MM.1S (cell line): ENCODE results near the gene CFAP251.

Experiments used
- DNase-seq: peaks from one replicate; pipeline ENCODE4 v3.0.0-alpha.2; 2015
- H2AFZ ChIP-seq: fragments of 300-600 bp; sonication (generic); 2 replicates; pipeline ENCODE4 v1.6.0; 2016; ENCODE audit warnings: antibody characterized with exemption, low read length
- H3F3A ChIP-seq: fragments of 300-600 bp; sonication (generic); 2 replicates; pipeline ENCODE4 v1.6.1; 2016; ENCODE audit warnings: mild to moderate bottlenecking, antibody characterized with exemption, low read length, moderate library complexity, mixed read lengths; ENCODE audit not compliant: insufficient read depth
- H3K27ac ChIP-seq: fragments of 300-600 bp; sonication (generic); 2 replicates; pipeline ENCODE4 v1.5.1; 2016; ENCODE audit warnings: mild to moderate bottlenecking, low read length
- H3K27me3 ChIP-seq: fragments of 300-600 bp; sonication (generic); replicated peaks from 2 replicates; pipeline ENCODE4 v1.6.0; 2016; ENCODE audit warnings: low read length; ENCODE audit not compliant: insufficient read depth
- H3K36me3 ChIP-seq: fragments of 300-600 bp; sonication (generic); replicated peaks from 2 replicates; pipeline ENCODE4 v1.6.1; 2016; ENCODE audit warnings: mild to moderate bottlenecking, low read length, mixed read lengths; ENCODE audit not compliant: insufficient read depth
- H3K4me1 ChIP-seq: fragments of 300-600 bp; sonication (generic); 2 replicates; pipeline ENCODE4 v1.6.1; 2016; ENCODE audit warnings: low read length, mixed read lengths
- H3K4me2 ChIP-seq: fragments of 300-600 bp; sonication (generic); 2 replicates; pipeline ENCODE4 v1.6.0; 2016; ENCODE audit warnings: low read depth, low read length
- H3K4me3 ChIP-seq: fragments of 300-600 bp; sonication (generic); 2 replicates; pipeline ENCODE4 v1.5.1; 2016; ENCODE audit warnings: low read length, mixed read lengths
- H3K79me2 ChIP-seq: fragments of 300-600 bp; sonication (generic); 2 replicates; pipeline ENCODE4 v1.6.1; 2016; ENCODE audit warnings: mixed run types, low read length, mixed read lengths
- H3K9ac ChIP-seq: fragments of 300-600 bp; sonication (generic); 2 replicates; pipeline ENCODE4 v1.6.1; 2016; ENCODE audit warnings: low read length, mixed read lengths
- H3K9me2 ChIP-seq: fragments of 300-600 bp; sonication (generic); replicated peaks from 2 replicates; pipeline ENCODE4 v1.6.1; 2016; ENCODE audit warnings: mild to moderate bottlenecking, low read length, mixed read lengths; ENCODE audit not compliant: insufficient read depth
- H3K9me3 ChIP-seq: fragments of 300-600 bp; sonication (generic); replicated peaks from 2 replicates; pipeline ENCODE4 v1.6.1; 2016; ENCODE audit warnings: mild to moderate bottlenecking, low read length, mixed read lengths; ENCODE audit not compliant: insufficient read depth
- H4K20me1 ChIP-seq: fragments of 300-600 bp; sonication (generic); 2 replicates; pipeline ENCODE4 v1.6.1; 2016; ENCODE audit warnings: mild to moderate bottlenecking, low read length, moderate library complexity, mixed read lengths; ENCODE audit not compliant: insufficient read depth
- CTCF ChIP-seq: fragments of 300-600 bp; sonication (generic); IDR thresholded peaks from 2 replicates; pipeline ENCODE4 v1.5.1; 2016; ENCODE audit warnings: antibody characterized with exemption, low read length, mixed read lengths
- EZH2 ChIP-seq: fragments of 300-600 bp; sonication (generic); optimal IDR thresholded peaks from 2 replicates; pipeline ENCODE3; 2017; ENCODE audit warnings: low read depth, mild to moderate bottlenecking, antibody characterized with exemption, low read length, mixed read lengths
- EZH2phosphoT487 ChIP-seq: fragments of 300-600 bp; sonication (generic); IDR thresholded peaks from 2 replicates; pipeline ENCODE4 v1.6.1; 2018; ENCODE audit warnings: antibody characterized with exemption, low read length

Gene CFAP251

GRCh38 chr12:121963341-121964018 lies 45.1 kb downstream of the CFAP251 start:
- Histone ChIP-seq H3K9ac (no peak overlapping the region), H3K27ac (no peak overlapping the region), H3K4me3 (no peak overlapping the region), H3K36me3 (no peaks in the 10 kb centered on the region), H3K79me2 (no peaks in the 10 kb centered on the region), H3K9me3 (no peaks in the 10 kb centered on the region), H3K4me2 (no peak overlapping the region), H4K20me1 (no peaks in the 10 kb centered on the region), H3K27me3 (no peaks in the 10 kb centered on the region), H3K9me2 (no peaks in the 10 kb centered on the region), H3F3A (no peaks in the 10 kb centered on the region), H2AFZ (no peak overlapping the region), H3K4me1 (no peaks in the 10 kb centered on the region)
- DNase-seq: no peak
- TF ChIP-seq EZH2phosphoT487 (no peak), CTCF (no peak), EZH2 (no peak)

- no peak for DNase-seq
Measured at GRCh38 chr12:121964813-121965643, 46.6 kb downstream of the CFAP251 start.

GRCh38 chr12:121966959-121967358 lies 48.6 kb downstream of the CFAP251 start:
- H2AFZ ChIP-seq: no peak overlapping the region
- DNase-seq: no peak
- TF ChIP-seq EZH2phosphoT487: no peak
- TF ChIP-seq EZH2: no peak
- no peak for TF ChIP-seq CTCF
- no peaks in the 10 kb centered on the region for H4K20me1 ChIP-seq
- no peaks in the 10 kb centered on the region for H3K9me2 ChIP-seq
- no peak overlapping the region for H3K4me3 ChIP-seq
- H3K27ac ChIP-seq: no peak overlapping the region
- no peaks in the 10 kb centered on the region for H3K36me3 ChIP-seq
- H3F3A ChIP-seq: no peaks in the 10 kb centered on the region
- no peaks in the 10 kb centered on the region for H3K27me3 ChIP-seq
- no peaks in the 10 kb centered on the region for H3K79me2 ChIP-seq
- no peak overlapping the region for H3K4me2 ChIP-seq
- H3K9ac ChIP-seq: no peak overlapping the region
- H3K9me3 ChIP-seq: no peaks in the 10 kb centered on the region
- no peaks in the 10 kb centered on the region for H3K4me1 ChIP-seq

More at GRCh38 chr12:121964813-121965643, 46.6 kb downstream of the CFAP251 start:
- TF ChIP-seq CTCF (no peak), EZH2 (no peak)
- Histone ChIP-seq H3K79me2 (no peaks in the 10 kb centered on the region), H3K9me2 (no peaks in the 10 kb centered on the region), H2AFZ (no peak overlapping the region), H3K4me1 (no peaks in the 10 kb centered on the region), H3K4me3 (no peak overlapping the region), H3F3A (no peaks in the 10 kb centered on the region), H3K36me3 (no peaks in the 10 kb centered on the region), H3K27me3 (no peaks in the 10 kb centered on the region), H3K9ac (no peak overlapping the region), H3K27ac (no peak overlapping the region), H4K20me1 (no peaks in the 10 kb centered on the region), H3K4me2 (no peak overlapping the region), H3K9me3 (no peaks in the 10 kb centered on the region)
